SK-N-SH (cell line): ENCODE data around the gene STRN3. TPM values are rescaled to one million over a fixed set of nuclear protein-coding genes. Genes with fewer than 3 reads are reported as not detected.

ENCODE experiments used
- CTCF ChIA-PET: fragments of 300-600, 350-600 bp; formaldehyde crosslinking; extraction: SDS; loops from one replicate; lab custom pipeline; 2021; lab: Yijun Ruan, JAX
- POLR2A ChIA-PET: fragments of 350-600 bp; sonication (Branson Sonifier 250); formaldehyde crosslinking; extraction: SDS; loops from one replicate; lab custom pipeline; 2020; ENCODE audit warnings: antibody characterized with exemption, inconsistent platforms; lab: Yijun Ruan, JAX
- DNase-seq: peaks from one replicate; pipeline ENCODE4 v3.0.0; 2012
- H2AFZ ChIP-seq: fragments of 200-600 bp; sonication (generic); 2 replicates; pipeline ENCODE4 v1.8.1; 2016; ENCODE audit warnings: antibody characterized with exemption, mild to moderate bottlenecking, low read depth
- H3F3A ChIP-seq: fragments of 200-600 bp; sonication (generic); replicated peaks from 2 replicates; pipeline ENCODE3; 2016; ENCODE audit warnings: antibody characterized with exemption, mild to moderate bottlenecking; ENCODE audit not compliant: insufficient read depth
- H3K27ac ChIP-seq, 2 experiments: fragments of 200-500 bp in 1 of 2; fragments of 200-600 bp in 1 of 2; sonication (Bioruptor generic) in 1 of 2; sonication (generic), shearing (Covaris generic) in 1 of 2; 2 replicates each; pipeline versions ENCODE4 v1.5.1 to v1.6.1; 2014 to 2016; ENCODE audit warnings: low read depth in 2 of 2, inconsistent platforms in 1 of 2, low read length in 1 of 2, mild to moderate bottlenecking in 1 of 2, mixed read lengths in 1 of 2
- H3K27me3 ChIP-seq: fragments of 200-600 bp; sonication (generic), shearing (Covaris generic); 2 replicates; pipeline ENCODE4 v1.6.1; 2016; ENCODE audit warnings: mixed run types; ENCODE audit not compliant: insufficient read depth
- H3K36me3 ChIP-seq, 2 experiments: fragments of 200-500 bp in 1 of 2; fragments of 200-600 bp in 1 of 2; sonication (Bioruptor generic) in 1 of 2; sonication (generic) in 1 of 2; replicated peaks in 1 of 2; 2 replicates each; pipeline versions ENCODE3 to v1.5.1; 2014 to 2016; ENCODE audit warnings: low read length in 1 of 2, mild to moderate bottlenecking in 1 of 2; ENCODE audit not compliant: insufficient read depth in 2 of 2, control insufficient read depth in 1 of 2
- H3K4me1 ChIP-seq, 2 experiments: fragments of 200-500 bp in 1 of 2; fragments of 200-600 bp in 1 of 2; sonication (Bioruptor generic) in 1 of 2; sonication (generic), shearing (Covaris generic) in 1 of 2; 2 replicates each; pipeline versions ENCODE4 v1.5.1 to v1.6.1; 2014 to 2016; ENCODE audit warnings: low read depth in 1 of 2, low read length in 1 of 2, mixed run types in 1 of 2; ENCODE audit not compliant: insufficient read depth in 2 of 2, control insufficient read depth in 1 of 2
- H3K4me2 ChIP-seq: fragments of 200-600 bp; sonication (generic), shearing (Covaris generic); 2 replicates; pipeline ENCODE4 v1.6.1; 2017; ENCODE audit warnings: mixed run types
- H3K4me3 ChIP-seq, 2 experiments: fragments of 200-500 bp in 1 of 2; fragments of 200-600 bp in 1 of 2; sonication (Bioruptor generic) in 1 of 2; sonication (generic), shearing (Covaris generic) in 1 of 2; 2 replicates each; pipeline versions ENCODE4 v1.5.1 to v1.8.1; 2014 to 2016; ENCODE audit warnings: low read depth in 2 of 2, inconsistent platforms in 1 of 2, low read length in 1 of 2, mild to moderate bottlenecking in 1 of 2, mixed read lengths in 1 of 2, moderate library complexity in 1 of 2
- H3K79me2 ChIP-seq: fragments of 200-600 bp; sonication (generic); 2 replicates; pipeline ENCODE4 v1.8.1; 2017; ENCODE audit warnings: mild to moderate bottlenecking; ENCODE audit not compliant: insufficient read depth
- H3K9ac ChIP-seq: fragments of 200-600 bp; sonication (generic); 2 replicates; pipeline ENCODE4 v1.6.1; 2017; ENCODE audit warnings: mixed run types
- H3K9me2 ChIP-seq: fragments of 200-600 bp; sonication (generic); 2 replicates; pipeline ENCODE4 v1.6.1; 2017; ENCODE audit warnings: mixed run types
- H3K9me3 ChIP-seq: fragments of 200-600 bp; sonication (generic); 2 replicates; pipeline ENCODE4 v1.6.1; 2017; ENCODE audit warnings: mixed run types, mild to moderate bottlenecking, moderate library complexity
- H4K20me1 ChIP-seq: fragments of 200-600 bp; sonication (generic); 2 replicates; pipeline ENCODE4 v1.6.1; 2017; ENCODE audit warnings: mild to moderate bottlenecking, mixed run types; ENCODE audit not compliant: insufficient read depth
- CHD2 ChIP-seq: fragments of 150-350 bp; IDR thresholded peaks from 2 replicates; pipeline ENCODE4 v1.6.1; 2018; ENCODE audit warnings: low read length; ENCODE audit not compliant: partially characterized antibody
- EP300 ChIP-seq, 2 experiments: IDR thresholded peaks; 2 replicates each; pipeline versions ENCODE4 v1.4.0 to v1.6.1; 2012; ENCODE audit warnings: borderline replicate concordance in 1 of 2, low read depth in 1 of 2, low read length in 1 of 2
- EZH2phosphoT487 ChIP-seq: fragments of 200-600 bp; sonication (generic); IDR thresholded peaks from 2 replicates; pipeline ENCODE4 v1.6.1; 2017; ENCODE audit warnings: low read depth, mixed run types, mild to moderate bottlenecking, antibody characterized with exemption, moderate library complexity, borderline replicate concordance
- GABPA ChIP-seq: IDR thresholded peaks from 2 replicates; pipeline ENCODE4 v1.4.0; 2012; ENCODE audit warnings: low read depth, mild to moderate bottlenecking
- GATA2 ChIP-seq: sonication (generic); formaldehyde crosslinking; IDR thresholded peaks from 2 replicates; pipeline ENCODE4 v1.5.0; 2020; ENCODE audit warnings: mild to moderate bottlenecking, missing genetic modification reagents
- JUND ChIP-seq: IDR thresholded peaks from 2 replicates; pipeline ENCODE4 v1.4.0; 2012
- MEF2A ChIP-seq: IDR thresholded peaks from 2 replicates; pipeline ENCODE4 v1.4.0; 2012; ENCODE audit warnings: low read depth, borderline replicate concordance
- NFIC ChIP-seq: IDR thresholded peaks from 2 replicates; pipeline ENCODE4 v1.4.0; 2012; ENCODE audit warnings: borderline replicate concordance
- NRF1 ChIP-seq: IDR thresholded peaks from 2 replicates; pipeline ENCODE4 v1.6.1; 2012; ENCODE audit warnings: low read depth, mild to moderate bottlenecking, low read length
- POLR2AphosphoS5 ChIP-seq: IDR thresholded peaks from 2 replicates; pipeline ENCODE4 v1.6.1; 2012; ENCODE audit warnings: low read depth, low read length
- RXRA ChIP-seq: IDR thresholded peaks from 2 replicates; pipeline ENCODE4 v1.4.0; 2012; ENCODE audit warnings: low read depth, mild to moderate bottlenecking, borderline replicate concordance
- SMC3 ChIP-seq: IDR thresholded peaks from 2 replicates; pipeline ENCODE4 v1.6.1; 2012; ENCODE audit warnings: low read depth, low read length, improper control_type of control experiment
- TCF12 ChIP-seq: IDR thresholded peaks from 2 replicates; pipeline ENCODE4 v1.4.0; 2012
- TEAD4 ChIP-seq: IDR thresholded peaks from 2 replicates; pipeline ENCODE4 v1.4.0; 2012; ENCODE audit warnings: mild to moderate bottlenecking, borderline replicate concordance; ENCODE audit not compliant: insufficient read depth
- WGBS: methylation state at CpG from one replicate; pipeline ENCODE4 v1.1.6; 2017; ENCODE audit warnings: low lambda C conversion rate; 5-methylcytosine and 5-hydroxymethylcytosine counted together
- polyA plus RNA-seq, 3 experiments: library from polyadenylated mRNA; depleted of rRNA; stranded (reverse); fragments of >200 nt; gene quantifications; 2 replicates each; pipeline ENCODE4 v1.2.3, GENCODE V29; 2012
- TF ChIP-seq, protein P1 (sequence below): fragments of 200-600 bp; sonication (generic); IDR thresholded peaks from 2 replicates; pipeline ENCODE4 v1.6.1; 2017; ENCODE audit warnings: antibody characterized with exemption, mild to moderate bottlenecking, moderate library complexity
- TF ChIP-seq, protein P2 (sequence below): IDR thresholded peaks from 2 replicates; pipeline ENCODE4 v1.6.1; 2012; ENCODE audit warnings: mild to moderate bottlenecking, low read depth, low read length, moderate library complexity

Gene STRN3
- polyA plus RNA-seq, 1 of the 3 experiments (the other 2 are of a cell fraction): 7.2 TPM

GRCh38 chr14:31000629-31001338 lies 25.4 kb downstream of the STRN3 start:
- Histone ChIP-seq H2AFZ (no peak overlapping the region), H3F3A (peaks cover 15% of the 10 kb centered on the region), H3K4me3 (no peak overlapping the region), H3K9ac (no peak overlapping the region), H3K36me3 (peaks cover 2 to 53% of the 10 kb centered on the region in 2 experiments), H3K27ac (no peak overlapping the region), H3K4me2 (no peak overlapping the region), H3K27me3 (no peaks in the 10 kb centered on the region), H3K4me1 (peaks cover 4 to 5% of the 10 kb centered on the region in 2 experiments; a peak in 3 of 4 replicates), H3K9me3 (peaks cover 8% of the 10 kb centered on the region; the same call in 1 of the 2 replicates), H3K79me2 (peaks cover 100% of the 10 kb centered on the region), H4K20me1 (peaks cover 57% of the 10 kb centered on the region), H3K9me2 (no peaks in the 10 kb centered on the region)
- TF ChIP-seq EZH2phosphoT487: no peak
- no peak for TF ChIP-seq GABPA
- no peak for TF ChIP-seq JUND
- no peak for TF ChIP-seq MEF2A
- DNase-seq: no peak
- ChIA-PET CTCF (no interaction called here), POLR2A (no interaction called here)
- WGBS: 89% methylated on average over 3 of the region's 3 CpGs

DNA sequence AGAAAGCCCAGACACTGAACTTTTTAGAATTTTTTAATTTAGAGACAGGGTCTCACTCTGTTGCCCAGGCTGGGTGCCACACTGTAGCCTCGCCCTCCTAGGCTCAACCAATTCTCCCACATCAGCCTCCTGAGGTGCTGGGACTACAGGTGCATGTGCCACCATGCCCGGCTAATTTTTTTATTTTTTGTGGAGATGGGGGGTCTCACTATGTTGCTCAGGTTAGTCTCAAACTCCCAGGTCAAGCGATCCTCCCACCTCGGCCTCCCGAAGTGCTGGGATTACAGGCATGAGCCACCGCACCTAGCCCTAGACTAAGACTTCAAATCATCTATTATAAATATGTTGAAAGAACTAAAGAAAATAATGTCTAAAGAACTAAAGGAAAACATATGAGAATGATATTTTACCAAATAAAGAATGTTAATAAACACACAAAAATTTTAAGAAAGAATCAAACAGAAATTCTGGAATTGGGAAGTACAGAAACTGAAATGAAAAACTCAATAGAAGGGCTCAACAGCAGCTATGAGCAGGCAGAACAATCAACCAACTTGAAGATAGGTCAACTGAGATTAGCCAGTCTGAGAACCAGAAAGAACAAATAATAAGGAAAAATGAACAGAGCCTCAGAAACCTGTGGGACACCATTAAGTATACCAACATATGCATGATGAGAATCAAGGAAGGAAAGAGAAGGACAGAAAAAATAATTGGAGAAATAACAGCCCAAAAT lies 27.0 kb downstream of the STRN3 start:
- Histone ChIP-seq H2AFZ (no peak overlapping the region), H3K4me1 (peaks cover 8 to 13% of the 10 kb centered on the region in 2 experiments), H3F3A (peaks cover 28% of the 10 kb centered on the region), H3K9ac (no peak overlapping the region), H3K9me2 (no peaks in the 10 kb centered on the region), H3K9me3 (peaks cover 8% of the 10 kb centered on the region; the same call in 1 of the 2 replicates), H4K20me1 (peaks cover 68% of the 10 kb centered on the region), H3K27ac (no peak overlapping the region), H3K27me3 (no peaks in the 10 kb centered on the region), H3K4me3 (no peak overlapping the region), H3K79me2 (peaks cover 100% of the 10 kb centered on the region), H3K4me2 (no peak overlapping the region), H3K36me3 (peaks cover 2 to 48% of the 10 kb centered on the region in 2 experiments)
- no peak for DNase-seq
- CTCF ChIA-PET: interaction anchor here (1.4 kb wide), 1 partner anchor 18 kb away, joined by 5 read pairs; no protein-coding TSS in a partner anchor
- WGBS: 90% methylated on average over 6 of the region's 6 CpGs
- POLR2A ChIA-PET: no interaction called here
- TF ChIP-seq GATA2 (CRISPR knock-in tag): no peak
- TF ChIP-seq, protein P1, sequence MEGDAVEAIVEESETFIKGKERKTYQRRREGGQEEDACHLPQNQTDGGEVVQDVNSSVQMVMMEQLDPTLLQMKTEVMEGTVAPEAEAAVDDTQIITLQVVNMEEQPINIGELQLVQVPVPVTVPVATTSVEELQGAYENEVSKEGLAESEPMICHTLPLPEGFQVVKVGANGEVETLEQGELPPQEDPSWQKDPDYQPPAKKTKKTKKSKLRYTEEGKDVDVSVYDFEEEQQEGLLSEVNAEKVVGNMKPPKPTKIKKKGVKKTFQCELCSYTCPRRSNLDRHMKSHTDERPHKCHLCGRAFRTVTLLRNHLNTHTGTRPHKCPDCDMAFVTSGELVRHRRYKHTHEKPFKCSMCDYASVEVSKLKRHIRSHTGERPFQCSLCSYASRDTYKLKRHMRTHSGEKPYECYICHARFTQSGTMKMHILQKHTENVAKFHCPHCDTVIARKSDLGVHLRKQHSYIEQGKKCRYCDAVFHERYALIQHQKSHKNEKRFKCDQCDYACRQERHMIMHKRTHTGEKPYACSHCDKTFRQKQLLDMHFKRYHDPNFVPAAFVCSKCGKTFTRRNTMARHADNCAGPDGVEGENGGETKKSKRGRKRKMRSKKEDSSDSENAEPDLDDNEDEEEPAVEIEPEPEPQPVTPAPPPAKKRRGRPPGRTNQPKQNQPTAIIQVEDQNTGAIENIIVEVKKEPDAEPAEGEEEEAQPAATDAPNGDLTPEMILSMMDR: no peak
- no peak for TF ChIP-seq SMC3
- TF ChIP-seq CHD2: no peak
- TF ChIP-seq TCF12: no peak
- no peak for TF ChIP-seq JUND
- no peak for TF ChIP-seq POLR2AphosphoS5
- no peak for TF ChIP-seq EP300 (IDR thresholded peaks at IDR 0.05; ENCODE audit: borderline replicate concordance in 1 of 2, low read depth in 1 of 2, low read length in 1 of 2)
- TF ChIP-seq, protein P2, sequence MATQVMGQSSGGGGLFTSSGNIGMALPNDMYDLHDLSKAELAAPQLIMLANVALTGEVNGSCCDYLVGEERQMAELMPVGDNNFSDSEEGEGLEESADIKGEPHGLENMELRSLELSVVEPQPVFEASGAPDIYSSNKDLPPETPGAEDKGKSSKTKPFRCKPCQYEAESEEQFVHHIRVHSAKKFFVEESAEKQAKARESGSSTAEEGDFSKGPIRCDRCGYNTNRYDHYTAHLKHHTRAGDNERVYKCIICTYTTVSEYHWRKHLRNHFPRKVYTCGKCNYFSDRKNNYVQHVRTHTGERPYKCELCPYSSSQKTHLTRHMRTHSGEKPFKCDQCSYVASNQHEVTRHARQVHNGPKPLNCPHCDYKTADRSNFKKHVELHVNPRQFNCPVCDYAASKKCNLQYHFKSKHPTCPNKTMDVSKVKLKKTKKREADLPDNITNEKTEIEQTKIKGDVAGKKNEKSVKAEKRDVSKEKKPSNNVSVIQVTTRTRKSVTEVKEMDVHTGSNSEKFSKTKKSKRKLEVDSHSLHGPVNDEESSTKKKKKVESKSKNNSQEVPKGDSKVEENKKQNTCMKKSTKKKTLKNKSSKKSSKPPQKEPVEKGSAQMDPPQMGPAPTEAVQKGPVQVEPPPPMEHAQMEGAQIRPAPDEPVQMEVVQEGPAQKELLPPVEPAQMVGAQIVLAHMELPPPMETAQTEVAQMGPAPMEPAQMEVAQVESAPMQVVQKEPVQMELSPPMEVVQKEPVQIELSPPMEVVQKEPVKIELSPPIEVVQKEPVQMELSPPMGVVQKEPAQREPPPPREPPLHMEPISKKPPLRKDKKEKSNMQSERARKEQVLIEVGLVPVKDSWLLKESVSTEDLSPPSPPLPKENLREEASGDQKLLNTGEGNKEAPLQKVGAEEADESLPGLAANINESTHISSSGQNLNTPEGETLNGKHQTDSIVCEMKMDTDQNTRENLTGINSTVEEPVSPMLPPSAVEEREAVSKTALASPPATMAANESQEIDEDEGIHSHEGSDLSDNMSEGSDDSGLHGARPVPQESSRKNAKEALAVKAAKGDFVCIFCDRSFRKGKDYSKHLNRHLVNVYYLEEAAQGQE: no peak
- no peak for TF ChIP-seq MEF2A
- no peak for TF ChIP-seq RXRA
- no peak for TF ChIP-seq NRF1
- TF ChIP-seq TEAD4: no peak
- TF ChIP-seq NFIC: no peak
